Gastroesophageal sphincter (tissue), 3 donors: ENCODE measurements around the gene DENND4C.

ENCODE experiments used
- CTCF ChIP-seq, 4 experiments: fragments of 200-600 bp in 2 of 4; fragments of 450-650 bp in 2 of 4; sonication (generic) in 1 of 4; IDR thresholded peaks; one replicate each; pipeline ENCODE4 v1.5.1; 2017 to 2019; ENCODE audit warnings: antibody characterized with exemption in 4 of 4, mild to moderate bottlenecking in 2 of 4, moderate library complexity in 2 of 4
- EP300 ChIP-seq: sonication (generic); formaldehyde crosslinking; IDR thresholded peaks from one replicate; pipeline ENCODE4 v1.6.1; 2017; ENCODE audit warnings: antibody characterized with exemption, mild to moderate bottlenecking
- POLR2AphosphoS5 ChIP-seq: sonication (generic); formaldehyde crosslinking; IDR thresholded peaks from one replicate; pipeline ENCODE4 v1.6.1; 2017; ENCODE audit warnings: antibody characterized with exemption

- TF ChIP-seq CTCF (IDR thresholded peaks at IDR 0.05): no peak
- no peak for TF ChIP-seq POLR2AphosphoS5
- TF ChIP-seq EP300: no peak
Measured at GRCh38 chr9:19198406-19198805, 32.1 kb upstream of the DENND4C start.
